GM23338 (cell line): Measurements from ENCODE around the gene IGSF1.

ENCODE experiments used
- CTCF ChIP-seq, 2 experiments: fragments of 200-600 bp in 1 of 2; sonication (generic) in 1 of 2; conservative IDR thresholded peaks; 2 replicates each; pipeline versions ENCODE4 v1.5.1 to v1.6.1; 2016 to 2017; ENCODE audit warnings: antibody characterized with exemption in 2 of 2, low read depth in 2 of 2, mild to moderate bottlenecking in 2 of 2, moderate library complexity in 1 of 2
- EZH2 ChIP-seq: fragments of 200-600 bp; sonication (generic); IDR thresholded peaks from one replicate; pipeline ENCODE4 v1.8.0; 2017; ENCODE audit warnings: antibody characterized with exemption, mild to moderate bottlenecking, low read depth; ENCODE audit not compliant: unreplicated experiment
- POLR2AphosphoS5 ChIP-seq: IDR thresholded peaks from 2 replicates; pipeline ENCODE4 v1.6.1; 2016; ENCODE audit warnings: antibody characterized with exemption, low read depth
- STAT1 ChIP-seq: IDR thresholded peaks from one replicate; pipeline ENCODE4 v1.6.1; 2016; ENCODE audit warnings: antibody characterized with exemption; ENCODE audit not compliant: unreplicated experiment

- TF ChIP-seq POLR2AphosphoS5 = no peak
- no peak for TF ChIP-seq CTCF (conservative IDR thresholded peaks at IDR 0.05; ENCODE audit: low read depth in 2 of 2)
- TF ChIP-seq EZH2 = no peak
- no peak for TF ChIP-seq STAT1
Observed at GRCh38 chrX:131264665-131265064, 24.4 kb downstream of the IGSF1 start.
